NT2/D1 (cell line): Measurements from ENCODE around the gene LMOD3.

Source experiments
- YY1 ChIP-seq: IDR thresholded peaks from 2 replicates; pipeline ENCODE4 v1.6.1; 2011; ENCODE audit not compliant: insufficient read length, insufficient read depth
- ZNF274 ChIP-seq: IDR thresholded peaks from 2 replicates; pipeline ENCODE4 v1.6.1; 2011; ENCODE audit warnings: mild to moderate bottlenecking, low read depth, low read length

- TF ChIP-seq ZNF274 (no peak), YY1 (no peak)
Observed at GRCh38 chr3:69079269-69080159, 42.9 kb downstream of the LMOD3 start.
